H9 (cell line): ENCODE results near the gene DCAF10. TPM values are rescaled to one million over a fixed set of nuclear protein-coding genes. Genes with fewer than 3 reads are reported as not detected.

ENCODE experiments used
- DNase-seq: peaks from one replicate; pipeline ENCODE4 v3.0.0-alpha.2; 2017
- H2AFZ ChIP-seq: one replicate; pipeline ENCODE4 v1.6.1; 2013; ENCODE audit warnings: mild to moderate bottlenecking, low read length, control low read depth, moderate library complexity
- H2AK5ac ChIP-seq: 2 replicates; pipeline ENCODE4 v1.6.1; 2013; ENCODE audit warnings: low read length, control low read depth, mixed read lengths; ENCODE audit not compliant: insufficient read length
- H2BK120ac ChIP-seq: one replicate; pipeline ENCODE4 v1.6.1; 2013; ENCODE audit warnings: low read depth, mild to moderate bottlenecking, low read length, control low read depth, inconsistent platforms; ENCODE audit not compliant: poor library complexity, severe bottlenecking
- H2BK12ac ChIP-seq: 2 replicates; pipeline ENCODE4 v1.6.1; 2013; ENCODE audit warnings: low read length, control low read depth, mixed read lengths, low read depth; ENCODE audit not compliant: insufficient read length
- H2BK15ac ChIP-seq: 2 replicates; pipeline ENCODE4 v1.6.1; 2013; ENCODE audit warnings: low read depth, low read length, control low read depth
- H2BK20ac ChIP-seq: one replicate; pipeline ENCODE4 v1.6.1; 2013; ENCODE audit warnings: low read depth, mild to moderate bottlenecking, low read length, control low read depth, inconsistent platforms; ENCODE audit not compliant: poor library complexity, severe bottlenecking
- H2BK5ac ChIP-seq: 2 replicates; pipeline ENCODE4 v1.6.1; 2013; ENCODE audit warnings: low read length, control low read depth, mixed read lengths; ENCODE audit not compliant: insufficient read length
- H3K14ac ChIP-seq: 2 replicates; pipeline ENCODE4 v1.6.1; 2013; ENCODE audit warnings: low read length, control low read depth; ENCODE audit not compliant: insufficient read depth
- H3K18ac ChIP-seq: 2 replicates; pipeline ENCODE4 v1.6.1; 2013; ENCODE audit warnings: low read depth, mild to moderate bottlenecking, mixed read lengths, low read length, control low read depth; ENCODE audit not compliant: insufficient read length
- H3K23ac ChIP-seq: 2 replicates; pipeline ENCODE4 v1.6.1; 2013; ENCODE audit warnings: low read length, control low read depth, mixed read lengths, low read depth; ENCODE audit not compliant: insufficient read length
- H3K23me2 ChIP-seq: 2 replicates; pipeline ENCODE4 v1.6.1; 2013; ENCODE audit warnings: low read depth, mild to moderate bottlenecking, mixed read lengths, low read length, control low read depth; ENCODE audit not compliant: insufficient read length, poor library complexity, severe bottlenecking
- H3K27ac ChIP-seq: 2 replicates; pipeline ENCODE4 v1.5.1; 2013; ENCODE audit warnings: low read length, control low read depth, mixed read lengths, low read depth; ENCODE audit not compliant: insufficient read length
- H3K27me3 ChIP-seq: 2 replicates; pipeline ENCODE4 v1.6.1; 2013; ENCODE audit warnings: low read length, control low read depth, inconsistent platforms; ENCODE audit not compliant: insufficient read depth
- H3K4ac ChIP-seq: 2 replicates; pipeline ENCODE4 v1.6.1; 2013; ENCODE audit warnings: low read depth, mild to moderate bottlenecking, control low read depth, inconsistent platforms, low read length, moderate library complexity
- H3K4me1 ChIP-seq: 2 replicates; pipeline ENCODE4 v1.6.1; 2013; ENCODE audit warnings: low read length, control low read depth, inconsistent platforms; ENCODE audit not compliant: insufficient read depth
- H3K4me2 ChIP-seq: 2 replicates; pipeline ENCODE4 v1.6.1; 2013; ENCODE audit warnings: low read length, control low read depth, mixed read lengths; ENCODE audit not compliant: insufficient read length, insufficient read depth
- H3K56ac ChIP-seq: 2 replicates; pipeline ENCODE4 v1.6.1; 2013; ENCODE audit warnings: low read depth, mild to moderate bottlenecking, mixed read lengths, low read length, control low read depth; ENCODE audit not compliant: insufficient read length
- H3K79me1 ChIP-seq: 2 replicates; pipeline ENCODE4 v1.6.1; 2013; ENCODE audit warnings: low read depth, mild to moderate bottlenecking, moderate library complexity, low read length, control low read depth, inconsistent platforms; ENCODE audit not compliant: insufficient read depth, poor library complexity, severe bottlenecking
- H3K79me2 ChIP-seq: 2 replicates; pipeline ENCODE4 v1.6.1; 2013; ENCODE audit warnings: low read length, control low read depth, inconsistent platforms; ENCODE audit not compliant: insufficient read depth
- H3K9ac ChIP-seq: 2 replicates; pipeline ENCODE4 v1.6.1; 2013; ENCODE audit warnings: low read length, control low read depth, mixed read lengths; ENCODE audit not compliant: insufficient read length; ENCODE audit errors: extremely low read depth
- H3K9me3 ChIP-seq: one replicate; pipeline ENCODE4 v1.6.1; 2013; ENCODE audit warnings: low read depth, low read length, inconsistent platforms; ENCODE audit not compliant: control insufficient read depth
- H3T11ph ChIP-seq: one replicate; pipeline ENCODE4 v1.6.1; 2013; ENCODE audit warnings: mild to moderate bottlenecking, low read length, control low read depth, inconsistent platforms
- H4K20me1 ChIP-seq: one replicate; pipeline ENCODE4 v1.6.1; 2013; ENCODE audit not compliant: control insufficient read depth, insufficient read length, insufficient read depth
- H4K5ac ChIP-seq: 2 replicates; pipeline ENCODE4 v1.6.1; 2013; ENCODE audit warnings: low read depth, mild to moderate bottlenecking, mixed read lengths, low read length, control low read depth; ENCODE audit not compliant: insufficient read length
- H4K8ac ChIP-seq: replicated peaks from 2 replicates; pipeline ENCODE4 v1.6.1; 2013; ENCODE audit warnings: low read length, control low read depth, mixed read lengths, low read depth; ENCODE audit not compliant: insufficient read length
- H4K91ac ChIP-seq: 2 replicates; pipeline ENCODE4 v1.6.1; 2013; ENCODE audit warnings: low read depth, mild to moderate bottlenecking, moderate library complexity, mixed read lengths, low read length, control low read depth; ENCODE audit not compliant: insufficient read length
- H3K27ac Mint-ChIP-seq, 3 experiments: 2 replicates in 2 of 3; 3 replicates in 1 of 3; pipeline ENCODE4 v1.8.0; 2020 to 2021; ENCODE audit warnings: mixed read lengths in 3 of 3, mild to moderate bottlenecking in 1 of 3, moderate library complexity in 1 of 3
- H3K27me3 Mint-ChIP-seq: 2 replicates; pipeline ENCODE4 v1.8.0; 2021; ENCODE audit warnings: low read depth, mild to moderate bottlenecking, moderate library complexity, mixed read lengths
- H3K36me3 Mint-ChIP-seq, 3 experiments: 2 replicates in 2 of 3; 3 replicates in 1 of 3; pipeline ENCODE4 v1.8.0; 2020 to 2021; ENCODE audit warnings: low read depth in 3 of 3, mixed read lengths in 3 of 3; ENCODE audit not compliant: insufficient read depth in 1 of 3
- H3K4me1 Mint-ChIP-seq, 2 experiments: 2 replicates each; pipeline ENCODE4 v1.8.0; 2020; ENCODE audit warnings: mixed read lengths in 2 of 2
- H3K4me3 Mint-ChIP-seq, 2 experiments: 2 replicates in 1 of 2; 3 replicates in 1 of 2; pipeline ENCODE4 v1.8.0; 2020 to 2021; ENCODE audit warnings: mild to moderate bottlenecking in 2 of 2, mixed read lengths in 2 of 2, moderate library complexity in 1 of 2
- H3K9me3 Mint-ChIP-seq, 2 experiments: 2 replicates in 1 of 2; 3 replicates in 1 of 2; pipeline ENCODE4 v1.8.0; 2020; ENCODE audit warnings: mild to moderate bottlenecking in 2 of 2, mixed read lengths in 2 of 2, moderate library complexity in 1 of 2
- WGBS: extraction: QIAGEN DNeasy Blood & Tissue Kit; methylation state at CpG from one replicate; pipeline ENCODE4 v1.1.7; 2013; ENCODE audit warnings: missing lambda C conversion rate, low lambda C conversion rate, mixed read lengths; ENCODE audit not compliant: insufficient read length; ENCODE audit errors: extremely low coverage; 5-methylcytosine and 5-hydroxymethylcytosine counted together
- total RNA-seq: library from RNA; stranded (reverse); gene quantifications from 2 replicates; pipeline ENCODE4 v1.2.1, GENCODE V29; 2021
- TF ChIP-seq, protein P1 (sequence below): fragments of 200-600 bp; sonication (generic); conservative IDR thresholded peaks from 3 replicates; pipeline ENCODE4 v1.8.0; 2021; ENCODE audit warnings: antibody characterized with exemption, mild to moderate bottlenecking

Gene DCAF10
- total RNA-seq, 1 experiment from 2014 or later, result 13.4 TPM

DNA sequence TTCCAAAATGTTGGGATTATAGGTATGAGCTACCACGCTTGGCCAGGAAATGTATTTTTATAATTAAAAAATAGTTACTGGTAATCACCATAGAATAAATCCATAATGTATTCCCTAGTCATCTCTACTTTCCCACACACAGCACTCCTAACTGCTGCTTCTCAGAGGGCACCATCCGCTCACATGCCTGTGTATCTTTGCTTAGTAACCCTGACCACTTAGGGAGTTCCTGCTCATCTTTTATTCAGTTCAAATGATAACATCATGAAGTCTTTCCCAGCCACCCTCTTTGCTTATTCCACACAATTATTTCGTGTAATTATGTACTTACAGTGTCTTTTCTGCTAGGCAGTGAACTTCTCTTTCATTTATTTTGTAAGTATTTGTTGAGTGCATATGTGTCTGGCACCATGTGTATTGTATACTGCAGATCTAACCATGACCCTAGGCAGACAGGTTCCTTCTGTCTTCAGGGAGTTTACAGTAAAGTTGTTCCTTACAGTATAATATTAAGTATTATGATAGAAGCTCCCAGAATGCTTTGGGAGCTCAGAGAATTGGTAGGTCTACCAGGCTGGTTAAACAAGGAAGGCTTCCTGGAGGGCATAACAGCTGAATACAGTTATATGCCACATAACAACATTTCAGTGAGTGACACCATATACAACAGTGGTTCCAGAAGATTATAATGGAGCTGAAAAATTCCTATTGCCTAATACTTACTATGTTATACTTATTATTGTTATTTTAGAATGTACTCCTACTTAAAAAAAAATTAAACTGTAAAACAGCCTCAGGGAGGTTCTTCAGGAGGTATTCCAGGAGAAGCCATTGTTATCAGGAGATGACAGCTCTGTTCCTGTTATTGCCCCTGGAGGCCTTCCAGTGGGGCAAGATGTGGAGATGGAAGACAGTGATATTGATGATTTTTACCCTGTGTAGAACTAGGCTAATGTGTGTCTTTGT, 39.2 kb downstream of the DCAF10 start:
- H3K79me1 ChIP-seq, result no peaks in the 10 kb centered on the region
- TF ChIP-seq, protein P1, sequence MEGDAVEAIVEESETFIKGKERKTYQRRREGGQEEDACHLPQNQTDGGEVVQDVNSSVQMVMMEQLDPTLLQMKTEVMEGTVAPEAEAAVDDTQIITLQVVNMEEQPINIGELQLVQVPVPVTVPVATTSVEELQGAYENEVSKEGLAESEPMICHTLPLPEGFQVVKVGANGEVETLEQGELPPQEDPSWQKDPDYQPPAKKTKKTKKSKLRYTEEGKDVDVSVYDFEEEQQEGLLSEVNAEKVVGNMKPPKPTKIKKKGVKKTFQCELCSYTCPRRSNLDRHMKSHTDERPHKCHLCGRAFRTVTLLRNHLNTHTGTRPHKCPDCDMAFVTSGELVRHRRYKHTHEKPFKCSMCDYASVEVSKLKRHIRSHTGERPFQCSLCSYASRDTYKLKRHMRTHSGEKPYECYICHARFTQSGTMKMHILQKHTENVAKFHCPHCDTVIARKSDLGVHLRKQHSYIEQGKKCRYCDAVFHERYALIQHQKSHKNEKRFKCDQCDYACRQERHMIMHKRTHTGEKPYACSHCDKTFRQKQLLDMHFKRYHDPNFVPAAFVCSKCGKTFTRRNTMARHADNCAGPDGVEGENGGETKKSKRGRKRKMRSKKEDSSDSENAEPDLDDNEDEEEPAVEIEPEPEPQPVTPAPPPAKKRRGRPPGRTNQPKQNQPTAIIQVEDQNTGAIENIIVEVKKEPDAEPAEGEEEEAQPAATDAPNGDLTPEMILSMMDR, result no peak
- no peak overlapping the region for H3K9ac ChIP-seq
- H3K36me3 Mint-ChIP-seq, result 0 out of 7 replicates have a peak, but pooled peaks cover 0 to 2% (median 0%) of the 10 kb centered on the region in 3 experiments
- no peaks in the 10 kb centered on the region; the same call in 1 of the 2 replicates for H3K27me3 ChIP-seq
- H3K4me2 ChIP-seq, result no peak overlapping the region
- no peaks in the 10 kb centered on the region for H3K4me1 Mint-ChIP-seq
- no peaks in the 10 kb centered on the region for H3K23me2 ChIP-seq
- H3T11ph ChIP-seq, result no peak overlapping the region
- H3K14ac ChIP-seq, result no peak overlapping the region
- H3K18ac ChIP-seq, result no peak overlapping the region
- H4K5ac ChIP-seq, result no peak overlapping the region
- no peak overlapping the region for H3K4ac ChIP-seq
- no peak overlapping the region for H3K27ac ChIP-seq
- H2BK120ac ChIP-seq, result no peak overlapping the region
- no peak overlapping the region for H2BK12ac ChIP-seq
- no peak for DNase-seq
- no peak overlapping the region for H3K56ac ChIP-seq
- H3K79me2 ChIP-seq, result no peaks in the 10 kb centered on the region
- no peaks in the 10 kb centered on the region for H3K4me1 ChIP-seq
- H4K20me1 ChIP-seq, result no peaks in the 10 kb centered on the region
- H2BK5ac ChIP-seq, result no peak overlapping the region
- H2AFZ ChIP-seq, result no peak overlapping the region
- no peak overlapping the region for H4K91ac ChIP-seq
- no peak overlapping the region for H2BK15ac ChIP-seq
- no peaks in the 10 kb centered on the region for H3K27me3 Mint-ChIP-seq
- no peak overlapping the region for H2BK20ac ChIP-seq
- H4K8ac ChIP-seq, result no peak overlapping the region
- WGBS, result no CpG with 5 or more reads among the region's 3 CpGs
- H2AK5ac ChIP-seq, result no peak overlapping the region
- H3K4me3 Mint-ChIP-seq, result no peak overlapping the region
- H3K9me3 Mint-ChIP-seq, result no peaks in the 10 kb centered on the region
- H3K9me3 ChIP-seq, result no peaks in the 10 kb centered on the region
- H3K27ac Mint-ChIP-seq, result no peak overlapping the region
- no peak overlapping the region for H3K23ac ChIP-seq
